Suprapubic skin (tissue), 4 donors: ENCODE measurements around the gene BARHL1. TPM values are rescaled to one million over a fixed set of nuclear protein-coding genes. Genes with fewer than 3 reads are reported as not detected.

ENCODE experiments used
- DNase-seq, 2 donors: peaks; one replicate each; pipeline ENCODE4 v3.0.0-alpha.2; 2019; ENCODE audit warnings: low spot score in 2 of 2
- H3K27ac ChIP-seq: fragments of 200-600 bp; sonication (generic); one replicate; pipeline ENCODE4 v1.5.1; 2019
- H3K27me3 ChIP-seq: fragments of 200-600 bp; sonication (generic); one replicate; pipeline ENCODE4 v1.5.1; 2019
- H3K36me3 ChIP-seq: fragments of 200-600 bp; sonication (generic); one replicate; pipeline ENCODE4 v1.5.1; 2019
- H3K4me1 ChIP-seq: fragments of 200-600 bp; sonication (generic); one replicate; pipeline ENCODE4 v1.5.1; 2019
- H3K4me3 ChIP-seq: fragments of 200-600 bp; sonication (generic); one replicate; pipeline ENCODE4 v1.5.1; 2019; ENCODE audit warnings: mild to moderate bottlenecking
- H3K9me3 ChIP-seq: fragments of 200-600 bp; sonication (generic); one replicate; pipeline ENCODE4 v1.5.1; 2019
- EP300 ChIP-seq: sonication (generic); formaldehyde crosslinking; IDR thresholded peaks from one replicate; pipeline ENCODE4 v1.6.1; 2017; ENCODE audit warnings: antibody characterized with exemption
- POLR2A ChIP-seq, 2 donors: fragments of 450-650 bp; IDR thresholded peaks; one replicate each; pipeline ENCODE4 v1.6.1; 2017; ENCODE audit warnings: antibody characterized with exemption in 2 of 2, mild to moderate bottlenecking in 2 of 2, moderate library complexity in 2 of 2
- POLR2AphosphoS5 ChIP-seq, 3 donors: sonication (generic); formaldehyde crosslinking; IDR thresholded peaks; one replicate each; pipeline ENCODE4 v1.6.1; 2017; ENCODE audit warnings: antibody characterized with exemption in 3 of 3
- WGBS: methylation state at CpG from one replicate; pipeline ENCODE4 v1.1.5; 2018; 5-methylcytosine and 5-hydroxymethylcytosine counted together
- total RNA-seq, 4 donors: library from RNA; depleted of rRNA; stranded (reverse); fragments of >200 nt; gene quantifications; one replicate each; pipeline ENCODE4 v1.1.0, GENCODE V29; 2016
- TF ChIP-seq, protein P1 (sequence below), 2 donors: fragments of 200-600 bp in 1 of 2; fragments of 450-650 bp in 1 of 2; sonication (generic) in 1 of 2; IDR thresholded peaks; one replicate each; pipeline ENCODE4 v1.5.1; 2016 to 2019; ENCODE audit warnings: antibody characterized with exemption in 2 of 2, mild to moderate bottlenecking in 1 of 2, moderate library complexity in 1 of 2

The BARHL1 gene
- total RNA-seq, 4 donors from 2014 or later = not detected

GRCh38 chr9:132556714-132557113, 25.7 kb upstream of the BARHL1 start:
- Histone ChIP-seq H3K4me3 (no peak overlapping the region), H3K27me3 (peaks cover 59% of the 10 kb centered on the region), H3K4me1 (no peaks in the 10 kb centered on the region), H3K27ac (no peak overlapping the region), H3K36me3 (no peaks in the 10 kb centered on the region), H3K9me3 (no peaks in the 10 kb centered on the region)
- WGBS = 57% methylated on average over 26 of the region's 26 CpGs
- DNase-seq = no peak
- TF ChIP-seq EP300 (no peak), POLR2A (IDR thresholded peaks at IDR 0.05) (no peak), POLR2AphosphoS5 (IDR thresholded peaks at IDR 0.05) (no peak)
- TF ChIP-seq, protein P1, sequence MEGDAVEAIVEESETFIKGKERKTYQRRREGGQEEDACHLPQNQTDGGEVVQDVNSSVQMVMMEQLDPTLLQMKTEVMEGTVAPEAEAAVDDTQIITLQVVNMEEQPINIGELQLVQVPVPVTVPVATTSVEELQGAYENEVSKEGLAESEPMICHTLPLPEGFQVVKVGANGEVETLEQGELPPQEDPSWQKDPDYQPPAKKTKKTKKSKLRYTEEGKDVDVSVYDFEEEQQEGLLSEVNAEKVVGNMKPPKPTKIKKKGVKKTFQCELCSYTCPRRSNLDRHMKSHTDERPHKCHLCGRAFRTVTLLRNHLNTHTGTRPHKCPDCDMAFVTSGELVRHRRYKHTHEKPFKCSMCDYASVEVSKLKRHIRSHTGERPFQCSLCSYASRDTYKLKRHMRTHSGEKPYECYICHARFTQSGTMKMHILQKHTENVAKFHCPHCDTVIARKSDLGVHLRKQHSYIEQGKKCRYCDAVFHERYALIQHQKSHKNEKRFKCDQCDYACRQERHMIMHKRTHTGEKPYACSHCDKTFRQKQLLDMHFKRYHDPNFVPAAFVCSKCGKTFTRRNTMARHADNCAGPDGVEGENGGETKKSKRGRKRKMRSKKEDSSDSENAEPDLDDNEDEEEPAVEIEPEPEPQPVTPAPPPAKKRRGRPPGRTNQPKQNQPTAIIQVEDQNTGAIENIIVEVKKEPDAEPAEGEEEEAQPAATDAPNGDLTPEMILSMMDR (IDR thresholded peaks at IDR 0.05) = no peak

- no peaks in the 10 kb centered on the region for H3K4me1 ChIP-seq
- no peaks in the 10 kb centered on the region for H3K9me3 ChIP-seq
- no peak overlapping the region for H3K4me3 ChIP-seq
- 65% methylated on average over 3 of the region's 15 CpGs for WGBS
- no peak overlapping the region for H3K27ac ChIP-seq
- H3K27me3 ChIP-seq = peaks cover 63% of the 10 kb centered on the region
- DNase-seq = no peak
- H3K36me3 ChIP-seq = no peaks in the 10 kb centered on the region
- TF ChIP-seq, protein P1 (IDR thresholded peaks at IDR 0.05) = no peak
- TF ChIP-seq POLR2A (IDR thresholded peaks at IDR 0.05) = no peak
- TF ChIP-seq POLR2AphosphoS5 (IDR thresholded peaks at IDR 0.05) = no peak
- TF ChIP-seq EP300 = no peak
Measured at GRCh38 chr9:132557159-132557558, 25.2 kb upstream of the BARHL1 start.

DNA sequence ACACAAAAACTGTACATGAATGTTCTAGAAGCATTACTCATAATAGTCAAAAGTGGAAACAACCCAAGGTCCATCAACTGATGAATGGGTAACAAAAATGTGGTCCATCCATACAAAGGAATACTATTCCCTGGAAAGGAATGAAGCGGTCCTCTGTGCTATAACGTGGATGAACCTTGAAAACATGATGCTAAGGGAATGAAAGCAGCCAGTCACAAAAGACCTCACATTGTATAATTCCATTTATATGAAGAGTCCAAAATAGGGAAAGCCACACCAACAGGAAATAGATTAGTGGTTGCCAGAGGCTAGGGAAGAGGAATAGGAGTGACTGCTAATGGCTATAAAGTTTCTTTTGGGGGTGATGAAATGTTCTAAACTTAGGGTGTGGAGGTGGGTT, 22.7 kb upstream of the BARHL1 start:
- H3K27me3 ChIP-seq = peaks cover 45% of the 10 kb centered on the region
- TF ChIP-seq, protein P1 (IDR thresholded peaks at IDR 0.05) = no peak
- TF ChIP-seq EP300 (no peak), POLR2AphosphoS5 (IDR thresholded peaks at IDR 0.05) (no peak), POLR2A (IDR thresholded peaks at IDR 0.05) (no peak)
- H3K4me3 ChIP-seq = no peak overlapping the region
- WGBS = 93% methylated on average over 2 of the region's 2 CpGs
- no peaks in the 10 kb centered on the region for H3K9me3 ChIP-seq
- no peak overlapping the region for H3K27ac ChIP-seq
- DNase-seq = no peak
- H3K4me1 ChIP-seq = no peaks in the 10 kb centered on the region
- H3K36me3 ChIP-seq = no peaks in the 10 kb centered on the region

DNA sequence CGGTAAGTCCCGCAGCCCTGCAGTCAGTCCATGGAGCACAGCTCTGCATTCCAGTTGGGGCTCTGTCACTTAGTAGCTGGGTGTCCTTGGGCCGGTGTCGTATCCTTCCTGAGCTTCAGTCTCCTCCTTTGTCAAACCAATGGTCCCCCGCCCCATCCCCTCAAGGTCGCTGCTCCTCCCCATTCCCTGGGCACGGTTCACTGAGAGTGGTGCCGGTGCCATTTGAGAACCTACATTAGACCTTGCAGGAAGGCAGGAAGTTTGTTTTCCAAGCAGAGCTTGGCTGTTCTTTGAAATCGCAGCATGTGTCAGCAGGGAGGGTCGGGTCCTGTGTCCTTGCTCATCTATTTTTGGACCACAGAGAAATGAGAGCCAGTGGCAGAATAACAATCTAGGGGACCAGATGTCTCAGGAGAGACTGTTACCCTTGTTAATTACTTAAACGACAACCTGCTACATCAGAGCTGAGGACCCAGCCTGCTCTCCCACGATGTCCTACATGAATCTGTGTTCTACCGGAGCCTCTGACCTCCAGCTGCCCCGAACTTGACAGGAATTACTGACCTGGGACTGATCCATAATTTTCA, 21.7 kb upstream of the BARHL1 start:
- Histone ChIP-seq H3K9me3 (no peaks in the 10 kb centered on the region), H3K27me3 (peaks cover 46% of the 10 kb centered on the region), H3K4me1 (no peaks in the 10 kb centered on the region), H3K27ac (no peak overlapping the region), H3K4me3 (no peak overlapping the region), H3K36me3 (no peaks in the 10 kb centered on the region)
- no peak for TF ChIP-seq POLR2AphosphoS5 (IDR thresholded peaks at IDR 0.05)
- TF ChIP-seq POLR2A (IDR thresholded peaks at IDR 0.05) = no peak
- TF ChIP-seq EP300 = no peak
- TF ChIP-seq, protein P1 (IDR thresholded peaks at IDR 0.05) = no peak
- 34% methylated on average over 14 of the region's 14 CpGs for WGBS
- no peak for DNase-seq

DNA sequence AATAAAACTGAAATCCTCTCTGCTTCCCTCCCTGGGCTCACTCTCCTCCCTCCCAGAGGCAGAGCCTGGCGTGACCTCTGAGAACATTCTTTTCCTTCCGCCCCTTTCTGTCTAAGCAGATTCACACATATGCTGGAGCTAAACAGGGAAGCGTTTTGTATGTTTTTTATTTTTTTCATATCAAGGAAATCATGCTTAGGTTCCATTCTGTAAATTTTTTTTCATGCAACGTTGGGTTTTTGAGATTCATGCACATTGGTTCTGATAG, 20.2 kb upstream of the BARHL1 start:
- no peak for TF ChIP-seq POLR2AphosphoS5 (IDR thresholded peaks at IDR 0.05)
- TF ChIP-seq POLR2A (IDR thresholded peaks at IDR 0.05) = no peak
- TF ChIP-seq, protein P1 (IDR thresholded peaks at IDR 0.05) = no peak
- TF ChIP-seq EP300 = no peak
- H3K4me3 ChIP-seq = no peak overlapping the region
- DNase-seq = no peak
- H3K27ac ChIP-seq = no peak overlapping the region
- H3K4me1 ChIP-seq = no peaks in the 10 kb centered on the region
- H3K27me3 ChIP-seq = peaks cover 36% of the 10 kb centered on the region
- WGBS = 26% methylated on average over 4 of the region's 4 CpGs
- no peaks in the 10 kb centered on the region for H3K9me3 ChIP-seq
- H3K36me3 ChIP-seq = no peaks in the 10 kb centered on the region
